Stromal cell of bone marrow (primary cell): Measurements from ENCODE around the gene OSBPL10.

Experiments used
- DNase-seq: peaks from one replicate; pipeline ENCODE4 v3.0.0-alpha.2; 2012; ENCODE audit warnings: low read depth

The OSBPL10 gene

GRCh38 chr3:31922962-31923361 is 58.1 kb downstream of the OSBPL10 start:
- DNase-seq, result no peak

GRCh38 chr3:31921837-31922236 is 59.2 kb downstream of the OSBPL10 start:
- no peak for DNase-seq

GRCh38 chr3:31920310-31920709 is 60.8 kb downstream of the OSBPL10 start:
- DNase-seq, result no peak

- DNase-seq, result no peak
These were observed 61.5 kb downstream of the OSBPL10 start for GRCh38 chr3:31919528-31919927.

- DNase-seq, result no peak
These were observed 62.6 kb downstream of the OSBPL10 start for GRCh38 chr3:31918179-31919150.

- no peak for DNase-seq
These were observed 63.6 kb downstream of the OSBPL10 start for GRCh38 chr3:31917303-31918005.

GRCh38 chr3:31911643-31912042 is 69.4 kb downstream of the OSBPL10 start:
- DNase-seq, result no peak

- no peak for DNase-seq
These were observed 69.9 kb downstream of the OSBPL10 start for GRCh38 chr3:31911124-31911523.

GRCh38 chr3:31909455-31909854 is 71.6 kb downstream of the OSBPL10 start:
- no peak for DNase-seq

- no peak for DNase-seq
These were observed 72.5 kb downstream of the OSBPL10 start for GRCh38 chr3:31908391-31909097.

- no peak for DNase-seq
These were observed 74.9 kb downstream of the OSBPL10 start for GRCh38 chr3:31906182-31906581.

- DNase-seq, result no peak
These were observed 77.2 kb downstream of the OSBPL10 start for GRCh38 chr3:31903686-31904431.

- DNase-seq, result no peak
These were observed 80.5 kb downstream of the OSBPL10 start for GRCh38 chr3:31900583-31900982.

GRCh38 chr3:31896648-31897433 is 84.2 kb downstream of the OSBPL10 start:
- DNase-seq, result no peak

- no peak for DNase-seq
These were observed 85.0 kb downstream of the OSBPL10 start for GRCh38 chr3:31896026-31896425.

- no peak for DNase-seq
These were observed 85.6 kb downstream of the OSBPL10 start for GRCh38 chr3:31895471-31895870.

GRCh38 chr3:31892916-31893573 is 88.0 kb downstream of the OSBPL10 start:
- DNase-seq, result no peak

- DNase-seq, result no peak
These were observed 88.6 kb downstream of the OSBPL10 start for GRCh38 chr3:31892500-31892899.

GRCh38 chr3:31891876-31892455 is 89.1 kb downstream of the OSBPL10 start:
- DNase-seq, result no peak
